Measurements from ENCODE around the gene DCLK1.

The DCLK1 gene

GRCh38 chr13:35747594-35747993, 383.6 kb downstream of the DCLK1 start:
- no peak for DNase-seq (ENCODE audit: low spot score)

- DNase-seq (ENCODE audit: low spot score), result no peak
Observed at GRCh38 chr13:35744566-35745178, 386.5 kb downstream of the DCLK1 start.

GRCh38 chr13:35744144-35744543, 387.0 kb downstream of the DCLK1 start:
- no peak for DNase-seq (ENCODE audit: low spot score)

GRCh38 chr13:35743165-35743564, 388.0 kb downstream of the DCLK1 start:
- DNase-seq (ENCODE audit: low spot score), result no peak

- no peak for DNase-seq (ENCODE audit: low spot score)
Observed at GRCh38 chr13:35741657-35742056, 389.5 kb downstream of the DCLK1 start.

GRCh38 chr13:35736876-35737275, 394.3 kb downstream of the DCLK1 start:
- DNase-seq (ENCODE audit: low spot score), result no peak

- DNase-seq (ENCODE audit: low spot score), result no peak
Observed at GRCh38 chr13:35733827-35734226, 397.4 kb downstream of the DCLK1 start.

GRCh38 chr13:35732565-35732964, 398.6 kb downstream of the DCLK1 start:
- no peak for DNase-seq (ENCODE audit: low spot score)

- no peak for DNase-seq (ENCODE audit: low spot score)
Observed at GRCh38 chr13:35731471-35731870, 399.7 kb downstream of the DCLK1 start.

- no peak for DNase-seq (ENCODE audit: low spot score)
Observed at GRCh38 chr13:35729926-35730627, 401.1 kb downstream of the DCLK1 start.

GRCh38 chr13:35727881-35728280, 403.3 kb downstream of the DCLK1 start:
- no peak for DNase-seq (ENCODE audit: low spot score)

- DNase-seq (ENCODE audit: low spot score), result no peak
Observed at GRCh38 chr13:35724446-35724845, 406.7 kb downstream of the DCLK1 start.

- no peak for DNase-seq (ENCODE audit: low spot score)
Observed at GRCh38 chr13:35723821-35724220, 407.4 kb downstream of the DCLK1 start.

GRCh38 chr13:35723053-35723461, 408.1 kb downstream of the DCLK1 start:
- DNase-seq (ENCODE audit: low spot score), result no peak

- no peak for DNase-seq (ENCODE audit: low spot score)
Observed at GRCh38 chr13:35722458-35723052, 408.6 kb downstream of the DCLK1 start.

- DNase-seq (ENCODE audit: low spot score), result peak; percentile 35
Observed at GRCh38 chr13:35720690-35721554, 410.3 kb downstream of the DCLK1 start.

GRCh38 chr13:35720290-35720689, 410.9 kb downstream of the DCLK1 start:
- no peak for DNase-seq (ENCODE audit: low spot score)
